ENCODE measurements around the gene RFK.

- TF ChIP-seq POLR2A (IDR thresholded peaks at IDR 0.05) = no peak
- TF ChIP-seq, protein P1, sequence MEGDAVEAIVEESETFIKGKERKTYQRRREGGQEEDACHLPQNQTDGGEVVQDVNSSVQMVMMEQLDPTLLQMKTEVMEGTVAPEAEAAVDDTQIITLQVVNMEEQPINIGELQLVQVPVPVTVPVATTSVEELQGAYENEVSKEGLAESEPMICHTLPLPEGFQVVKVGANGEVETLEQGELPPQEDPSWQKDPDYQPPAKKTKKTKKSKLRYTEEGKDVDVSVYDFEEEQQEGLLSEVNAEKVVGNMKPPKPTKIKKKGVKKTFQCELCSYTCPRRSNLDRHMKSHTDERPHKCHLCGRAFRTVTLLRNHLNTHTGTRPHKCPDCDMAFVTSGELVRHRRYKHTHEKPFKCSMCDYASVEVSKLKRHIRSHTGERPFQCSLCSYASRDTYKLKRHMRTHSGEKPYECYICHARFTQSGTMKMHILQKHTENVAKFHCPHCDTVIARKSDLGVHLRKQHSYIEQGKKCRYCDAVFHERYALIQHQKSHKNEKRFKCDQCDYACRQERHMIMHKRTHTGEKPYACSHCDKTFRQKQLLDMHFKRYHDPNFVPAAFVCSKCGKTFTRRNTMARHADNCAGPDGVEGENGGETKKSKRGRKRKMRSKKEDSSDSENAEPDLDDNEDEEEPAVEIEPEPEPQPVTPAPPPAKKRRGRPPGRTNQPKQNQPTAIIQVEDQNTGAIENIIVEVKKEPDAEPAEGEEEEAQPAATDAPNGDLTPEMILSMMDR (IDR thresholded peaks at IDR 0.05) = no peak
Observed at GRCh38 chr9:76417394-76417793, 23.2 kb upstream of the RFK start.

All from thyroid gland (tissue), 4 donors.